Brain microvascular endothelial cell (primary cell): Measurements from ENCODE around the gene OPRL1.

Experiments used
- DNase-seq: peaks from one replicate; pipeline ENCODE4 v3.0.0-alpha.2; 2020
- H3K27ac ChIP-seq: fragments of 250-450 bp; sonication (Bioruptor Pico); 2 replicates; pipeline ENCODE4 v1.5.1; 2020; ENCODE audit warnings: mild to moderate bottlenecking, moderate library complexity
- H3K27me3 ChIP-seq: fragments of 250-450 bp; sonication (Bioruptor Pico); replicated peaks from 2 replicates; pipeline ENCODE4 v1.5.1; 2020; ENCODE audit warnings: mild to moderate bottlenecking
- H3K36me3 ChIP-seq: fragments of 250-450 bp; sonication (Bioruptor Pico); replicated peaks from 2 replicates; pipeline ENCODE4 v1.5.1; 2020; ENCODE audit warnings: mild to moderate bottlenecking
- H3K4me3 ChIP-seq: 2 replicates; pipeline ENCODE4 v1.5.1; 2011; ENCODE audit warnings: low read depth, mild to moderate bottlenecking, control low read depth, low read length, moderate library complexity
- CTCF ChIP-seq: IDR thresholded peaks from 2 replicates; pipeline ENCODE4 v1.5.1; 2011; ENCODE audit warnings: low read depth, mild to moderate bottlenecking, moderate library complexity, low read length, control low read depth, inconsistent platforms; ENCODE audit errors: missing control alignments
- in situ Hi-C: cut with HindIII; loops from 2 replicates; pipeline ENCODE4 v1.10.0; 2017; ENCODE audit warnings: low sequenced_read_pairs, low pct_ligation_motif_present

The OPRL1 gene

GRCh38 chr20:64090165-64090564 lies 10.3 kb downstream of the OPRL1 start:
- Histone ChIP-seq H3K36me3 (no peaks in the 10 kb centered on the region), H3K27ac (no peak overlapping the region), H3K4me3 (no peak overlapping the region), H3K27me3 (peaks cover 19% of the 10 kb centered on the region)
- DNase-seq: no peak
- TF ChIP-seq CTCF: no peak
- in situ Hi-C loops: no loop called here

GRCh38 chr20:64091340-64091739 lies 11.5 kb downstream of the OPRL1 start:
- peaks cover 7% of the 10 kb centered on the region for H3K27me3 ChIP-seq
- TF ChIP-seq CTCF: no peak
- in situ Hi-C loops: no loop called here

GRCh38 chr20:64091770-64092169 lies 11.9 kb downstream of the OPRL1 start:
- no peak for DNase-seq
- in situ Hi-C loops: no loop called here
- Histone ChIP-seq H3K27ac (no peak overlapping the region), H3K36me3 (no peaks in the 10 kb centered on the region), H3K27me3 (peaks cover 7% of the 10 kb centered on the region), H3K4me3 (no peak overlapping the region)
- no peak for TF ChIP-seq CTCF

More at GRCh38 chr20:64091340-64091739, 11.5 kb downstream of the OPRL1 start:
- DNase-seq: no peak
- Histone ChIP-seq H3K4me3 (no peak overlapping the region), H3K36me3 (no peaks in the 10 kb centered on the region), H3K27ac (no peak overlapping the region)

GRCh38 chr20:64092258-64093012 lies 12.6 kb downstream of the OPRL1 start:
- Histone ChIP-seq H3K4me3 (no peak overlapping the region), H3K27ac (no peak overlapping the region), H3K27me3 (peaks cover 7% of the 10 kb centered on the region), H3K36me3 (no peaks in the 10 kb centered on the region)
- DNase-seq: no peak
- no peak for TF ChIP-seq CTCF
- in situ Hi-C loops: no loop called here

GRCh38 chr20:64093013-64093503 lies 13.2 kb downstream of the OPRL1 start:
- in situ Hi-C loops: no loop called here
- TF ChIP-seq CTCF: no peak
- Histone ChIP-seq H3K4me3 (no peak overlapping the region), H3K27me3 (peaks cover 7% of the 10 kb centered on the region), H3K36me3 (no peaks in the 10 kb centered on the region), H3K27ac (no peak overlapping the region)
- no peak for DNase-seq
